Activated CD4-positive, alpha-beta T cell treated with anti-CD3 and anti-CD28 coated beads, Interleukin-2, amount 50 U/mL, for 4 hours (primary cell): ENCODE results near the gene ANXA8L1.
"Not testable (repeated sequence)": the region's sequence is repeated elsewhere in the genome, so short reads cannot be mapped to it uniquely, and the experiment has no call there.

ENCODE experiments used
- DNase-seq, 2 experiments: peaks; one replicate each; pipeline ENCODE4 v3.0.0-alpha.2; 2020

The ANXA8L1 gene

DNA sequence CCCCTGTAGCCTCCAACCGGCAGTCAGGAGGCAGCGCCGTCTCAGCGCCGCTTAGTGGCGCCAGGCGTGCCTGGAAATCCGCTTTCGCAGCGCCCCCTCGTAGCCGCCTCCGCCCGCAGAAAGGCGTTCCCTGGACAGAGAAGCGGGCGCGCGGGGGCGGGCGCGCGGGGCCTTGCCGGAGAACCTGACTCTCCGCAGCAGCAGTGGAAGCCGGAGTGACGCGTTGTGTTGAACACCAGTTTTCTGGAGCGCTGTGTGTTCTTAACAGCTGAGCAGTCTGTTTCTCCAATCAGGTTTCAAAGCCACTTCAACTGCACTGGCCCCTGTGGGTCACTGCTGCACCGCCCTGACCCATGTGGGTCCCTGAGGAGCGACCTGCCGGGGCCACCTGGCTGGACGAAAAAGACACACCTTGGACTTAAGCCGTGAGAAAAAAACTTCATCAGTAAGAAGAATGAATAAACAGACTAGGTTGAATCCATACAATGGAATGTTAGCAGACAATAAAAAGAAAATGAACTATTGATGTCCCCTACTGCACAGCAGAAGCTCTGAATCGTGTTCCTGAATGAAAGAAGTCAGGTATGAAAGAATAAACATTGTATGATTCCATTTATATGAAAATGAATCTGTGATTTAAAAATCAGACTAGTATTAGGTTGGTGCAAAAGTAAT is 22.8 kb downstream of the ANXA8L1 start:
- DNase-seq, result not testable (repeated sequence)

DNA sequence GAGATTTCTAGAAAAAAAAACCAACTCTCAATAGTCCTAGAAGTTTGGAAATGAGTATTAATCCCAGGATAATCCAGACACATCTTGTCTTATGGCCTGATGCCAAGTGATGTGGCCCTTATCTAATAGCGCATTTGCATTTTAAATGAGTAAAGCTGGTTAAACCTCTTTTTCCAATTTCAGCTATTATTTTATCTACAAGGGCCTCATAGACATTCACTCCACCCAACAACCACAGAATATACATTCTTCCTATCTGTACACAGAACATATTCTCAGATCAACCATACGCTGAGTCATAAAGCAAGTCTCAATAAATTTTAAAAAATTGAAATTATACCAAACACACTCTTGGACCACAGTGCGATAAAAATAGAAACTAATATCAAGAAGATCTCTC is 34.0 kb downstream of the ANXA8L1 start:
- not testable (repeated sequence) for DNase-seq

DNA sequence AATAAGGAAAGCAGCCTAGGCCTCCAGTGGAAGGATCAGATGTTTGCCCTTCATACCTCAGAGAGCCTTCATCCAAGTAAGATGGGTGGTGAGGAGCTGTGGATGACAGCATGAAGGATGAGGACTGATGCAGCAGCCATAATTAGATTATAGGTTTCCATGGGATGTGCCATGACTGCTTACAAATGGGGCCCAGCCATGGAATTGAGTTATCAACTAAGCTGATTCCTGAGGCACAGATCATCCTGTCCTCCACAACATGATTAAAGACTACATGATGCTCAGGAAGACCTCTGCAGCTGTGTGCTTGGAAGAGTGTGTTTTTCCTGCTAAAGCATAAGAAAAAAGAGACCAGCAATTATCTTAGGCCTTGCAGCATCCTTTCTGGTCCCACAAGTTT is 35.5 kb downstream of the ANXA8L1 start:
- DNase-seq, result not testable (repeated sequence)

DNA sequence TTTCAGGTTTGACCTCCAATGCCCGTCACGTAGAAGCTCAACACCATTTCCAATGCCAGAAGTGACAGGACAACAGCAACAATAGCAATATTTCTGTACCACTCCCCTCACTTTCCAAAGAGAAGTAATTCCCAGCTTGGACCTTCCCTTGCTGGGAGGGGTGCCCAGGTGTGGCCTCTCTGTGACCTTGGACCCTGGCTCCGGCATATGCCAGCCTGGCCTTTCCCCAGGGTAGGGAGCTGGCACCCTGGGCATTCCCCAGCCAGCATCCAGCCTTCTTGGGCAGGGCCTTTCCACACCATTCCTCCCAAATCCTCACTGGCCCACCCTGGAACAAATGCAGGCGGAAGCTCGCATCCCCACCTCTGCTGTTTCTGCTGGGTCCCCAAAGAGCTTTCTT is 37.1 kb downstream of the ANXA8L1 start:
- not testable (repeated sequence) for DNase-seq

DNA sequence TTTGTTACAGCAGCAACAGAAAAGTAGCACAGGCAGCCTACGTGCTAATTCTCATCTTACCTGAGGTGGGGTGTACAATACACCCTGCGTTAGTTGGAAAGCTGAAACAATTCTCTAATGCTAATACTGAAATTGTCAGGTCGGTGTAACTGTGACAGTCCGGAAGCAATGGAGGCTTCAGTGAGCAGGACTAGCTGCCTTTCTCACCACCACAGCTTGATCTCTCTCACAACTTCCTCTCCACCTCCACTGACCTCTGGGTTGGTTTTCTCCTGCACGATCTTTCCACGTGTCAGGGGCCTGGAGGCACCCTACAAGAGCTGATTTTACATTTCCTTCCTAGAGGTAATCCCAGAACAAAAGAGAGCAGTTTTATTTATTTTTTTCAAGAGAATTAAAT is 39.7 kb downstream of the ANXA8L1 start:
- DNase-seq, result not testable (repeated sequence)

DNA sequence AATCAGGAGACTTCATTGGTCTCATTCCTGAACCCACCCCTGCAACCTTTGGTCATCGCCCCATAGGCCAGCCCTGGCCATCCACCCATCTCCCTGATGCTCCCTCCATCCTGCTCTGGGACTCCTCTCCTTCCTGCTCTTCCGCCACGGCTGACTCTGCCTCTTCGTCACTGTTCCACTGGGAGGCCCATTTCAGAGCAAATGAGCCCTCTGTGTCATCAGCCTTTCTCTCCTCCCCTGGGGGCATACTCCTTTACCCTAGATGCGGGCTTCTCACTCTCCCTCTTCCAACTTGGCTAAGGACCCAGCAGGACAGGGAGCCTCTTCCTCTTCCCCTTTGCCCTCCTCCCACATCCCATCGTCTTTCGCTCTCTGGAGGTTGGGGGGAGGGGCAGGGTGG is 42.7 kb downstream of the ANXA8L1 start:
- not testable (repeated sequence) for DNase-seq

DNA sequence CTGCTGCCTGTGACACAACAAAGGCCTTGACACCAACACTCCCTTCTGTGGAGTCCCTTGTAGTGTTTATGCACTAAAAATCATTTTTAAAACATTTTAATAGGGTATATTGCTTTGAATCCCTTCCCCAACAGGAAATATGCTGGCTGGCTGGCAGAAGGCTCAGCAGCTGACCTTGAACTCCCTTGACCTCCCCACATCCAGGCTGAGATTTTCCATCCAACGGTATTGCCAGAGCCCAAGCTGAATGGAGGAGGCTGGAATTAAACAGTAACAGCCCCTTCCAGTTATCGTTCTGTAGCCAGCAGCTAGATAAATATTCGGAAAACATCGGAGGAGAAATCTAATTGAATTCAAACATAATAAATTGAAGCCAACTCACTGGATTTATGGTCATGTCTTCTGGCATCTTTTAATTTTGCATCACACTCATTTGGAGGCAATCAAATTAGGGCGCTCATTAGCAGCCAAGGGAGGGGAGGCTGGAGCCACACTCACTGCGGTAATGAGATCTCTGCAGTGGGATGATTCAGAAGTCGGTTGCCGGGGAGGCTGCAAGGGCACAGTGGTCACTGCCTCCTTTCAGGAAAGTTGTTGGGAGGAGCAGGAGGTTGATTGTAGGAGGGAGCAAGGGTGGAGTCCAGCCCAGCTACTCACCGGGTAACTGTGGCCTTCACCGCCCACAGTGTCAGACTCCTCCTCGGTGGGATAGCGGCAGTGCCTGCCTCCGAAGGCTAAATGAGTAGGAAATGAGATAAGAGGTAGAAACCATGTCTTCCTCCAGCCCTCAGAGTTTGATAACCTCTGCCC is 44.2 kb downstream of the ANXA8L1 start:
- not testable (repeated sequence) for DNase-seq

DNA sequence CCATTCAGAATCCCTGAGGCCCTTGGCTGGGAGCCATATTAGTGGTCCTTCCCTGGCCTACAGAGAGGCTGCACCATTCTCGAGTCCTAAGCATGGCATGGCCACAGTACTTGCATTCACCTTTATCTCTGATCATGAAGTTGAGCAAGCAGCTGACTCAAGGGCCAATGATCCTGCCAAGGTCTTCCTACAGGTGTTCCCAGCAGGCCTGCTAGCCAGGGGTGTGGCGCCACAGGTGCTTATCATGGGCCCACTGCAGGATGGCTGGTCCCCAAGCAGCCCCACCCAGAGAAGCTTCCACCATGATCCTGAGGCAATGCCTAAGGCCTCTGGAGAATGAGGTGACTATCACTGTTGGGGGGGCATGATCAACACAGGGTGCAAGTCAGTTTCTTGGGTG is 48.0 kb downstream of the ANXA8L1 start:
- DNase-seq, result not testable (repeated sequence)

DNA sequence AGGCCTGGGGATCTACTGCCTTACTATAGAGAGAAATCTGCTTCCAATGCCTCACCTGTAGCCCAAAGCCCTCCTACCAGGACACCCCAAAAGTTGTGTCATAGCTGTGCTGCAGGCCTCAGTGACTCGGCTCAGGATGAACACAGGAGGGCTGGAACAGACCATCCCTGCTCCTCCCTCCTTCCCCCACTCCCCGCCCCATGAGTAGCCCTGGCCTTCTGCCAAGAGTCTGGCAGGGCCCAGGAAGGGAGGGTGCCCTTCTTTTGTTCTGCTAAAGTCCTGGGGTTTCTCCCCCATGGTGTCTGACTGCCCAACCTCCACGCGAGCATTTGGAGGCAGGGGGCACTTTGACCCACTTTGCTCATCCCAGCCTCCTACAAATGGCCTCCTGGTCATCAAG is 65.4 kb downstream of the ANXA8L1 start:
- not testable (repeated sequence) for DNase-seq
